Measurements from ENCODE around the gene FGD2. TPM values are rescaled to one million over a fixed set of nuclear protein-coding genes. Genes with fewer than 3 reads are reported as not detected.

The FGD2 gene
- total and polyA plus RNA-seq, 11 donors = 1.4 to 45.8 (median 4.9) TPM

DNA sequence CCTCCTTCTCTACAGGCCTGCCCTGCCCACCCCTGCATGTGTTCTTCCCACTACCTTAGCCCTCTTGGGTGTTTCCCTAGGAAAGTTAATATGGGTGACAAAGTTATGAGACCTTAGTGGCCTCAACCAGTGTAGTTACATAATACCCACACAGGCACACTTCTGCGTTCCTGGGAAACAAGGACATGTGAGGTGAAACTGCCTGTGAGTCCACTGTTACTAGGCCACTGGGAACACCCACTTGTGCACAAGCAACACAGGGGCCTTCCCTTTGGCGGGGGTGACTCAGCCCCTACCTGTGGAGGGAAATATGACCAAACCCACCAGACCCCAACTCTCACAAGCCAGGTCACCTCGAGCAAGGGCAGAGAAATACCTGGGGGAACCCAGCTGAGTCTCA is 38.2 kb upstream of the FGD2 start:
- TF ChIP-seq POLR2A (IDR thresholded peaks at IDR 0.05) = no peak
- Histone ChIP-seq H3K4me1 (peaks cover 7 to 75% (median 35%) of the 10 kb centered on the region in 12 donors), H3K9me3 (no peaks in the 10 kb centered on the region), H3K4me3 (no peak overlapping the region), H3K27ac (peak overlapping the region in 5 of 12 donors; percentile 10 to 68 (median 45)), H3K27me3 (no peaks in the 10 kb centered on the region), H3K36me3 (peaks cover 0 to 63% (median 58%) of the 10 kb centered on the region in 9 donors)
- ATAC-seq = peak in 3 of 4 donors; percentile 1 to 55 (median 11)
- no peak for DNase-seq
- intact Hi-C loops (cut with DNase I) = loop anchor here in 1 of 10 donors (5.0 kb wide), 1 partner anchor 40 kb away; no protein-coding TSS in a partner anchor
- 53 to 90% (median 66%) methylated on average over 3 of the region's 3 CpGs for WGBS, 4 donors

- Histone ChIP-seq H3K4me3 (no peak overlapping the region), H3K36me3 (peaks cover 0 to 67% (median 63%) of the 10 kb centered on the region in 9 donors), H3K9me3 (no peaks in the 10 kb centered on the region), H3K27ac (peak overlapping the region in 5 of 12 donors; percentile 10 to 68 (median 45)), H3K27me3 (no peaks in the 10 kb centered on the region), H3K4me1 (peaks cover 7 to 80% (median 39%) of the 10 kb centered on the region in 12 donors)
- intact Hi-C loops (cut with DNase I) = loop anchor here in 1 of 10 donors (5.0 kb wide), 1 partner anchor 40 kb away; no protein-coding TSS in a partner anchor
- no peak for ATAC-seq
- 50 to 79% (median 60%) methylated on average over 4 of the region's 4 CpGs for WGBS, 4 donors
- no peak for TF ChIP-seq CTCF (IDR thresholded peaks at IDR 0.05)
- TF ChIP-seq POLR2A (IDR thresholded peaks at IDR 0.05) = no peak
- DNase-seq = no peak
Observed at GRCh38 chr6:36967757-36968156, 37.7 kb upstream of the FGD2 start.

DNA sequence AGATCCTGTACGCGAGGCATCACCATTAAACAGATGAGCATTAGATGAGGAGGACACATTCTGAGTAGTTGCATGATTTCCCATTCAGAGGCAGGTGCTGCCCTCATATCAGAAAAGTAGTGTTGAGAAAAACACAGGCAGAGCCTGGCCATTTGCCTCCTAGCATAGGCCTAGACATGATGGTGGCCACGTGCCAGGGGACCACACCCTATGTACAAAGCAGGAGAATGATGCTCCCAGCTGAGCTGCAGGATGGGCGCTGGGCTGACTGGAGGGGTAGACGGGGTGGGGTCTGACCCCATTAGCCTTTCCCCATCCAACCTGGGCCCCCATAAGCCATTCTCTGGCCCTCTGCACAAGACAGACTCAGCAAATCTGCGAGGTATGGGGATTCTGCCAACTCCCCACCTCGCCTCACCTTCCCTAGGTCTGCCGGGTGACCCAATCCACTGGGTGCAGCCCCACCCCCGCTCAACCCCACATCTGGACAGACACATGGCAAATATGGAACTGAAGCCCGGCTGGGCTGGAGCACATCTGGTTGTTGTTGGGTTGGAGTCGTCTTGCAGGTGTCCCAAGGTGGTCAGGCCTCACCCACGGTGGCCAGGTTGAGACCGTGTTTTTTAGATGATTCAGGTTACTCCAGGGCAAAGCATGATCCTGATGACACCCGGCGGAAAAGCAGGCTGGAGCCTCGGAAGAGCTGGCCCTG is 37.0 kb upstream of the FGD2 start:
- Histone ChIP-seq H3K9me3 (no peaks in the 10 kb centered on the region), H3K27ac (peak overlapping the region in 7 of 12 donors; percentile 10 to 68 (median 52)), H3K4me1 (peaks cover 7 to 86% (median 41%) of the 10 kb centered on the region in 12 donors), H3K36me3 (peaks cover 0 to 74% (median 69%) of the 10 kb centered on the region in 9 donors), H3K4me3 (no peak overlapping the region), H3K27me3 (no peaks in the 10 kb centered on the region)
- DNase-seq = peak in 2 of 5 donors; percentile 38 to 73
- intact Hi-C loops (cut with DNase I) = loop anchor here in 1 of 10 donors (5.0 kb wide), 1 partner anchor 41 kb away; no protein-coding TSS in a partner anchor
- TF ChIP-seq POLR2A (IDR thresholded peaks at IDR 0.05) = no peak
- TF ChIP-seq CTCF (IDR thresholded peaks at IDR 0.05) = no peak
- WGBS, 4 donors = 85 to 86% (median 86%) methylated on average over 15 to 16 of the region's 16 CpGs
- peak in 2 of 4 donors; percentile 3 to 17 for ATAC-seq

GRCh38 chr6:36969240-36969691 is 36.2 kb upstream of the FGD2 start:
- Histone ChIP-seq H3K9me3 (no peaks in the 10 kb centered on the region), H3K27me3 (no peaks in the 10 kb centered on the region), H3K27ac (peak overlapping the region in 7 of 12 donors; percentile 2 to 53 (median 23)), H3K4me1 (peaks cover 3 to 86% (median 38%) of the 10 kb centered on the region in 12 donors), H3K36me3 (peaks cover 0 to 83% (median 78%) of the 10 kb centered on the region in 9 donors), H3K4me3 (no peak overlapping the region)
- no peak for TF ChIP-seq POLR2A (IDR thresholded peaks at IDR 0.05)
- no peak for TF ChIP-seq CTCF (IDR thresholded peaks at IDR 0.05)
- WGBS, 4 donors = 66 to 69% (median 69%) methylated on average over 14 of the region's 14 CpGs
- ATAC-seq = peak in 1 of 4 donors; percentile 10
- intact Hi-C loops (cut with DNase I) = loop anchor here in 1 of 10 donors (5.0 kb wide), 1 partner anchor 42 kb away; no protein-coding TSS in a partner anchor
- DNase-seq = no peak
